HG03439 (cell line): ENCODE results near the gene PDCD1.
A peak's percentile ranks its signal among the peaks of the same experiment; 100 is the strongest.

ENCODE experiments used
- ATAC-seq: cut with Tn5 transposase; IDR thresholded peaks from one replicate; pipeline ENCODE4 v1.9.1; 2021; ENCODE audit warnings: mild to moderate bottlenecking, moderate library complexity; ENCODE audit not compliant: unreplicated experiment

The PDCD1 gene

DNA sequence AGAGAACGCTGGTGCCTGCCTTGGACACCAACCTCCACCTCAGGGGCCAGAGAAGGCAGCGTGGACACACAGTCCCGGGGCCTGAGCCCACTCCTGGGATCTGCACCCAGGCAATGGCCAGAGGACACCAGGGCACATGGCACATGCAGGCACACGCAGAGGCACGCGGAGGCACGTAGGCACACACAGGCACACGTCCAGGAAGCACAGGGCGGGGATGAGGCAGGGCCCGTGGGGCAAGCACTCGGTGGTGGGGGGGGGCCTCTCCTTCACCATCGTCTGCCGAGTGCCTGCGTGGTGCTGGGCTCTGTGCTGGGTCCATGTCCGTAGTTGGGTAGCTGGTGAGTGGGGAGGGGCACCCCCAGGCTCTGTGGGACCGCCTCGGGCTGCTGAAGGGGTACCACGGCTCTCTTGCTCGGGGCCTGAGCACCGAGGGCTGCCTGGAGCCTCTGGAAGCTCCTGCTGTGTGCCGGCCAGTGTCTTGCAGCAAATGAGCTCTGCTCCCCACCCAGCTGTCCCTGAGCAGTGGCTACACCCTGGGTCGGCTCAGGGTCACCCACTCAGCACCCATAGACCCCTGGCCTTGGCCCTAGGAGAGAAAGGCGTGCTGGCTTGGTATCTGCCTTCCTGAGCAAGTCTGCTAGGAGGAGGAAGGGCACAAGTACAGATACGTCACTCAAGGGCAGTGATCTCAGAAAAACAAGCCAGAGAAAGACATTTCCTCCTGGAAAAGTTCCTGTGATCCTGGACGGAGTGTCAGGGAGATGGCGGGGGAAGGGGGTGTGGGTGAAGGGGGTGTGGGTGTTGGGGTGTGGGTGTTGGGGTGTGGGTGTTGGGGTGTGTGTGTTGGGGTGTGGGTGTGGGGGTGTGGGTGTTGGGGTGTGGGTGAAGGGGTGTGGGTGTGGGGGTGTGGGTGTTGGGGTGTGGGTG lies 37.3 kb upstream of the PDCD1 start:
- ATAC-seq, result no peak

DNA sequence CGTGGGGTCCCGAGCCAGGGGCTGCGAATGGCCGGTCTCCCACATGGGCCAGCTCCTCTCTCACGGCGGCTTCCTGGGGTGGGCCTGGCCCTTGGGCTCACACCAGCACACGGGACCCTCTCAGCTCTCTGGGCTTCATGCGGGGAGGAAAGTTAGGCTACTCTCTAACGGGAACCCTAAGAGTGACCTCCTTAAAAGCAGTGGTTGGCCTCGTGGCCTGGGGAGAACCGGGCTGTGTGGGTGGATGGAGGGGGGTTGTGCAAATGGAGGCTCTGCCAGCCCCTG lies 36.7 kb upstream of the PDCD1 start:
- ATAC-seq, result no peak

DNA sequence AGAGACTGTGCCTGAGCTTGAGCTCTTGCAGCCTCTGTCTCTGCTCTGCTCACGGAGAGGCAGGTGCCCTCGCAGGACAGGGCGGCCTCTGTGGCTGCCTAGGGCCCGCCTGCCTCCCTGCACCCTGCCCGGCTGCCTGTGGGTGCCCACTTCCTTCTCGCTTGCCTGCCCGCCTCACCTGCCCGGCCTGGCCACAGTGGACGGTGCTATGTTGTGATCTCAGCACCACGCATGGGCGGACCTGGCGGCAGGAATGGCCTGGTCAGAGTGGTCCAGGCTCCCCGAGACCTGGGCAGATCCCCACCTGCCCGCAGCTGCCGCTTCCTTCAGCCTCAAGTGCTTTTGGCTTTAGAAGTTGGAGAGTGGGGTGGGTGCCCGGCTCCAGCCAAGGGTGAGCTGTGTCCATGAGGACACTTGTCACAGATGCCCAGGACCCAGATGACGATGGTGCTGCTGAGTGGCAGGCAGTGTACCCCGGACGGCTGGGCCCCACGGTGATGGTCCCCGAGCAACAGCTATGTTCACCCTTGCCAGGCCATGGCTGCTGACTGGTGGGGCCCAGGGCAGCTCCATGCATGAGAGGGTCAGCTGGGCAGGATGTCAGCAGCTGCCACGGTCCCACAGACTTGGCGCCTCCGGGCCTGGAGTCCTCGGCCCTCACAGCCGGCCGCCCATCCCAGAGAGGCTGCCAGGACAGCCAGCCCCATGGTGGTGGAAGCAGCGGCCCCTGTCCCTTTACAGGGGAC lies 36.2 kb upstream of the PDCD1 start:
- ATAC-seq, result no peak

DNA sequence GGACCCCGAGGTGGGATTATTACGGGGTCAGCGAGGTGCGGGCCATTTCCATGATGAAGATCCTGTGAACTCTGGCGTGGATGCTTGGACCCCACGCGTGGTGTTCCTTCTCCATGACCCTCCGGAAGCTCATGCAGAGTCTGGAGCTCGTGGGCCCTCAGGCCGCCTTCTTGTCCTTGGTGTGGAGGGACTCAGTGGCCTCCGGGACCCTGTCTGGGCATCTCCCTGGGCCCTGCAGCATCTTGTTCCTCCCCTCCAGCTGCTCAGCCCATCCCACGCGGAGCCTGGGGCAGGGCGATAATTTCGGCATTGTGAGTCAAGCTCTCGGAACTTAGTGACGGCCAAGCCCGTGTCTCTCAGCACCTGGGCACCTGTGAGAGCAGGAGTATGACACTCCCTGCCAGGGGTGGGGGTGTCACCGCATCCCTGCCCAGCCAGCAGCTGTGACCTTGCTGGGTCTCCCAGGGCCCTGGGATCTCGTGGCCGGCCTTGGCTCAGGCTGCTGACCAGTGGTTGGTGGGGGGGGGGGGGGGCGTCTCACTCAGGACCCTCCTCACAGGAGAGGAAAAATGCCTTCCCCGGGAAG lies 35.5 kb upstream of the PDCD1 start:
- no peak for ATAC-seq

DNA sequence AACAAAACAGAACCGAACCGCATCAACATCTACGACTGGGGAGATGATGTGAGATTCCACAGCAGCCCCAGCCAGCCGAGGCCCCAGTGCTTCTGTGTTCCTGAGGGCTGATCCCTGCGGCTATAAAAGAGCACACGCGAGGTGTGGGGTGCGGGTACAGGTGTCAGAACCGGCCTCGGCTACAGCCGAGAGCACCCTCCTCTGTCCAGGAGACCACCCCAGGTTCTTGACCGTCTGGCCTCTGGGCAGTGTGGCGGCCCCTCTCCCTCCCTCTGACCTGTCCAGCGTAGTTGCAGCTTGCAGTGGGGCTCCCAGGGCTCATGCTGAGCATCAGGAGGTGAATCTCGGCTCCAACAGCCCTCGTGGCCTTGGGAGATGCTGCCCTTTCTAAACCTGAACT lies 34.6 kb upstream of the PDCD1 start:
- ATAC-seq, result no peak

DNA sequence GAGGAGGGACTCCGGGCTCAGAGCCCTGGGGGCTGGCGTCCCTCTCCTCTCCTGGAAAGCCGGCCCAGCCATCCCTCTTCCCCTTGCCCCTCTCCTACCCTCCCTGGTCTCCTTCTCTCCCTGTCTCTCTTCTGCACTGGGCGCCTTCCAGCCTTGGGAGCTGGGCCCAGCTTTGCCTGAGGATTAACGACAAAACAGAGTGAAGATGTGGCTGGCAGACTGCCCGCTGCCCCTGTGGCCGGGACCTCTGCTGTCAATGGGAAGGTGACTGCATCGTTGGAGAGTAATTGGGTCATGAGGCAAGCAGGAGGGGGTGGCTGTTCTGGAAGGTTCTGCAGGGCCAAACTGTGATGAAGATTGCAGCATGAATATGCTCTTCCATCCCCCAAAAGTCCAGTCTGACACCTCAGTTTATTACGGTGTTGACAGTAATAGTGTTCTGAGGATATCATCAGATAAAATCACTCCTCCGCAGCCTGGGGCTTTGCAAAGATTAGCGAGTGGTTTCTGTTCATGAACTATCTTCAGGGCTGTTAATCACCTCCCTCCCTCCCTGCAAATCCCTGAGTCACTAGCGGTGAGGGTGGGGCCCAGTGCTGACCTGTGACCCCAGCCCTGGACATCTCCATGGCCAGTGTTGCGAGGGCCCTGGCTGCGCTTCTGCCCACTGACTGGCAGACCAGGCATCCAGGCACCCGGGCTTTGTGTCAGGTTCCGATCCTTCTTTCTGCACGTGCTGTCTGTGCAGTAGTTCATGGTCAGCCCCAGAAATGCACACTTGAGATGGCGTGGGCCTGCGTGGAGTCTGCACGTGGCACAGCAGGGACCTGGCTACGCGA lies 33.8 kb upstream of the PDCD1 start:
- ATAC-seq, result no peak

DNA sequence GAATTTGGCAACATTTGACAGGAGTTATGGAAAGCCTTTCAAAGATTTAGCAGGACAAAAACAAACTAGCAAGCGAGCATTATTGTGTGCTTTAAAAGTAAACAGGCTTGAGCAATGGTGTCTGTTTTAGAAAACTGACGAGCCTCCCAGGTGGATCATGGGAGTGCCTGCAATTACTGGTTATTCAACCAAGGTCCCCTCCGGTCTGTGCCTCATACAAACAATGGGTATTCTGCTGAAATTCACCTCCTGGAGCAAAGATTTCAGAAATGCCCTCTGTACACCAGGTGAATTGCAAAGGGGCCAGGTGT lies 33.2 kb upstream of the PDCD1 start:
- no peak for ATAC-seq

DNA sequence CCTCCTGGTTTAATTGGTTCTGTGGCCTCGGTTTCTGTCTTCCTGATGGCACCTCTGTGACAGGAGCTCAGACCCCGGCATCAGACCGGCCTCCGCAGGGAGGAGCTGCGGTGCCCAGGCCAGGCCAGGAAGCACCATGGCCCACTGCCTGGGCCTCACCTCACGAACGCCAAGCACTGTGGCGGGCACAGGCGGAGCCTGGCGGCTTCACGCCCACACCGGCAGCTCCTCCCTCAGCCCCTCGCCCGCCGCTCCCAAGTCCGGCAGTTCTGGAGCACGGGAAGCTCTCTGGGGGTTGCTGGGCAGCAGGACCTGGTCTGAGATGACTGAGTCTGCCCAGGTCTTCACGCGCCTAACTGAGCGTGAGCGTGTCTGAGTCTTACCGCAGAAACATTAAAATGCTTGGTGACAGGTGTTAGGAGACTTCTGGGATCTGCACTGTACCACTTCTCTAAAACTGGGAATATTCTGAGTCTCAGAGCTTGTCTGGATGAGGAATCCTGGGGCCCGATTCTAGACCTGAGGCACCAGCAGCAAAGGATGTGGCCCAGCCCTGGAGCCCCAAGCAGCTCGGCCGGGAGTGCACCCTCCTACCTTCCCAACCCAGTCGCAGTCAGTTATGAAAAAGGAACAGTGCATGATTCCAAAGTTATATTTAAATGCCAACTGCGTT lies 32.8 kb upstream of the PDCD1 start:
- no peak for ATAC-seq

DNA sequence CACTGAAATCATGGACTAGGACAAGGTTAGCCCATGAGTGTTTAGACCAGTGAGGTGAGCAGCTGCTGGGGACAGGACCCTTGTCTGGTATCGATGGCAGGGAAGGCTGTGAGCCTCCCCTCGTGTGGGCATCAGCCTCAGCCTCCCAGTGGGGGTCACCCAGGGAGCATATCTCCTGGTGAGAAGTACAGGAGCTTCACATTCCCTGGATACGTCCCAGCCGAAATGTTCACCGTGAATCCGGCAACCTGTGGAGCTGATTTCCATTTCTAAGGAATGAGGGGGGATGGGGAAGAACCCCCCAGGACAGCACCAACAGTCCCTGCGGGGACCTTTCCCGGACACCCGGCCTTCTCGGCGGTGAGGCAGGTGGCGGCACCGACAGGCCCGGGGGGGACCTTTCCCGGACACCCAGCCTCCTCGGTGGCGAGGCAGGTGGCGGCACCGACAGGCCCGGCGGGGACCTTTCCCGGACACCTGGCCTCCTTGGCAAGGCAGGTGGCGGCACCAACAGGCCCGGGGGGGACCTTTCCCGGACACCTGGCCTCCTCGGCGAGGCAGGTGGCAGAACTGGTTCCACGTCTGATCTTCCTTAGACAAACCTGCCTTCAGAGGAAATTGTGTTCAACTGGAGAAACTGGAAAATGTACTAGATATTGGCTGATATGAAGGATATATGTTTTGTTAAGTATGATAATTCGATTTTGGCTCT lies 32.0 kb upstream of the PDCD1 start:
- ATAC-seq, result no peak

DNA sequence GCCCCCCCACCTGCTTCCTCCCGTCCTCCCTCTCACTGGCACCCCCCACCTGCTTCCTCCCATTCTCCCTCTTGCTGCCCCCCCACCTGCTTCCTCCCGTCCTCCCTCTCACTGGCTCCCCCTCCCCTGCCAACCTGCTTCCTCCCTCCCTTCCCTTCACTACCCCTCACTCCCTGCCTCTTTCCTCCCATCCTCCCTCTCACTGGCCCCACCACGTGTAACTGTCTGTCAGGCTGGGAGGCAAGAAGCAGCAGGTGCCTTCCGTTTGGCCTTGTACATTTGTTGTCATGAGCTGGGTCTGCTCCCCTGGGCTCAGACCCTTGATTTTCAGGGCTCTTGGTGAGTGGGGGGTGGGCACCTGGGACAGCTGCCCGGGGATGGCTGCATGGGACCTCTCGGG lies 29.9 kb upstream of the PDCD1 start:
- no peak for ATAC-seq

DNA sequence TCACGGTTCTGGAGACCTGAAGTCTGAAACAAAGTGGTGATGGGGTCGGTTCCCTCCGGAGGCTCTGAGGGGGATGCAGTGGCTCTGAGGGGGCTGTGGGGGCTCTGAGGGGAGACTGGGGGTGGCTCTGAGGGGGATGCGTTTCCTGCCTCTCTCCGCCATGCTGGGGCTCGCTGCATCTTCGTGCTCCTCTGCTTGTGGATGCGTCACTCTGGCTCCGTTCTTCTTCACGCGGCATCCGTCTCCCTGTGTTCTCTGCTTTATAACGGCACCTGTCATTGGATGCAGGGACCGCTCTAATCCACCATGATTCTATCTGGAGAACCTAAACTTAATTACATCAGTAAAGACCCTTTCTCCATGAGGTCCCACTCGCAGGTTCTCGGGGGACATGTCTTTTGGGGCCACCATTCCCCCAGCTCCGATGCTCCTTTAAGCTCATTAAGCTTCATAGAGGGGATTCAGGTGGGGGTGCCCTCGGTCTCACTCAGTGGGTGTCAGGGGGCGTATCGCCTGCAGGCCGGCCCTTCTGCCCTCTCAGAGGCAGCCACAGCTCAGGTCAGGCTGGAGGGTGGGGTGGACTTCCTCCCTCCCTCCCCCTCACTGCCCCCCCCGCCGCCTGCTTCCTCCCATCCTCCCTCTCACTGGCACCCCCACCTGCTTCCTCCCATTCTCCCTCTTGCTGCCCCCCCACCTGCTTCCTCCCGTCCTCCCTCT lies 29.3 kb upstream of the PDCD1 start:
- no peak for ATAC-seq

DNA sequence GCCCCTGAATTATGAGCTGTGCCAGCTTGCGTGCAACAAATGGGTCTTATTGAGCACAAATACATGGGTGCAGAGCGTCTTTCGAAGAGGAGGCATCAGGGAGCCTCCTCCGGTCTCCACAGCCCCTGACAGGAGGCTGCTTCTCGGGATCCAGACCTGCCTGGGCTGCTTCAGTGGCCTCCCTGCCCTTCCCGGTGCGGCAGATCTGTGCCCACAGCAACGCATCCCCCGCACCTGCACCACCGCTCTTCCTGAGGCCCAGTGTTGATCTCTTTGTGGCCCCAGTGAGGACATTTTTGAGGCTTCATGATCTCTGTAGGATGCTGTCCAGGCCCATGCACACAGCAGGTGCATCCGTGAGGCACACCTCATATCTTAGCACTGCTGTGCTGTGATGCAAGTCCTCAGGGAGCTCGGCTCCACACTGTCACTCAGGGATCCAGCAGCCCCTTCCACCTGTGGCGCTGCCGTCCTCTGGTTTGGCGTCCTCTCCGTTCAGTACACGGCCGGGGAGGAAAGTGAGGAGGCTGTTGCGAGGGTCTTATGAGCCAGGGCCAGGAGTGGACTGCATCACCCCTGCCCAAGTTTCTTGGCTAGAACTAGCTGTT lies 28.2 kb upstream of the PDCD1 start:
- no peak for ATAC-seq

DNA sequence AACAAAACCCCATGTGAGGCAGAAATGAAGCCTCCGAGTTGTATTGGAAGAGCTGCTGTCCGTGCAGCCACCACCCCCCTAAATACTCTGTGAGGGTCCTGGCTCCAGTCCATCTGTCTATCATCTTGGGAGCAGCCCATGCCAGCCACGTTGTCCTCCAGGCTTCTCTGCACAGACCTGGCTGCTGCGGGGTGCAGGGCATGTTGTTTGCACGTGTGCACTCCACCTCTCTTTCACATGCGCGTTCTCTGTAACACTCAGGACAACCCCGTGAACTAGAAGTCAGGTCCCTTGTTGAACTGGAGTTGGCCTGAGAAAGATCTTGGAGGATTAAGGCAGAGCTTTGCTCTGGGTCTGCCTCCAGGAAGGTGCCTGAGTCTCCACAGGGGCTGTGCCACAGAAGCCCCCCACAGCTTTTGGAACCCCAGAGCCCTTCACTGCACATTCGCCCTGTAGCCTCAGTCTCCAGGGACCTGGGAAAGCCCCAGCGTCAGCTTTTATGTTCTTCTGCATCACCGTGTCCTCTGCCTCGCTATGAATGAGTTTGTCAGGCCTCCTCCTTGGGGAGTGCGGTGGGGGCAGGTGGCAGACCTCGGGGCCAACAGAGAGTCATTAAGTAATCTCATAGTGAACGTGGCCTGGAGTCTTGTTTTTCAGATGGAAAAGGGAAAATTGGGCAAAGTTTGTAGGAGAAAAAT lies 27.4 kb upstream of the PDCD1 start:
- ATAC-seq, result no peak

DNA sequence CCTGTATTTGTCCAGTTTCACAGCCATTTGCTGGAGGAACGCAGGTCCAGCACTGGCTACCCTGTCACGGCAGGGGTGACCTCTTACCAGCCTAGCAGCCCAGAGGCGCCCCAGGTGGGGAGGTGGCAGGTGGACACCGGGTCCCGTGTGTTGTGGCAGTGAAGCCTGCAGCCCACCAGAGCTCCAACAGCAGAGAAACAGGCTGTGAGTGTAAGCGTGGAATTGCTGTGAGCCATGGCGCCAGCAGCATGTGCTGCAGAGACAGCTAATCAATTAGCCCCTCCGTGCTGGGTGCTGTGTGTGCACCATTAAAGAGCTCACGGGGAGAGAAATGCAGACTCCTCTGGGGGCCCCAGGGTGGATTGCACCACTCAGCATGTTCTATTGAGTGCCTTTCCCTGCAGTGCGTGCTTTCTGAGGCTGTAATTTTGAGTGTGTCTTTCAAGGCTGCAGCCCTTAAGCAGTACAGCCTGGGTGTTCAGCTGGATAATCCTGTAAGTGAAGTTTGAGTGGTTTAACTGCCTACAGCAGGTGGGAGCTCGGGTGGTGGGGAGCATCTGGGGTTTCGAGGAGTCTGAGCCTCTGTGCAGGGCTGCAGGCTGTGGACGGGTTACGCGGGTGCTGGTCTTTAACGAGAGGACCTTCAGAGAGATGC lies 26.7 kb upstream of the PDCD1 start:
- ATAC-seq, result no peak

DNA sequence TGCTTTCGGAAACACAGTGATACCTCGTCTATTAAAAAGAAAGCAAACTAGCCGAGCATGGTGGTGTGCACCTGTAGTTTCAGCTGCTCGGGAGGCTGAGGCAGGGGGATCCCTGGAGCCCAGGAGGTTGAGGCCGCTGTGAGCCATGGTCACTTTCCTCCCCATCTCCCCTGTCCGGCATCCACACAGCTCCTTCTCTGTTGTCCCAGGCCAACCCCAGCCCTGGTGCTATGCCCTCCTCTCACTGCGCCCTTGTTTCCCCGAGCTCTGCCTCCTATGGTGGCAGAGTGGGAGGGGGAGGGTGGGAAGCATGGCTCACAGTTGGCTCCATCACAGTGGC lies 26.2 kb upstream of the PDCD1 start:
- ATAC-seq, result no peak

DNA sequence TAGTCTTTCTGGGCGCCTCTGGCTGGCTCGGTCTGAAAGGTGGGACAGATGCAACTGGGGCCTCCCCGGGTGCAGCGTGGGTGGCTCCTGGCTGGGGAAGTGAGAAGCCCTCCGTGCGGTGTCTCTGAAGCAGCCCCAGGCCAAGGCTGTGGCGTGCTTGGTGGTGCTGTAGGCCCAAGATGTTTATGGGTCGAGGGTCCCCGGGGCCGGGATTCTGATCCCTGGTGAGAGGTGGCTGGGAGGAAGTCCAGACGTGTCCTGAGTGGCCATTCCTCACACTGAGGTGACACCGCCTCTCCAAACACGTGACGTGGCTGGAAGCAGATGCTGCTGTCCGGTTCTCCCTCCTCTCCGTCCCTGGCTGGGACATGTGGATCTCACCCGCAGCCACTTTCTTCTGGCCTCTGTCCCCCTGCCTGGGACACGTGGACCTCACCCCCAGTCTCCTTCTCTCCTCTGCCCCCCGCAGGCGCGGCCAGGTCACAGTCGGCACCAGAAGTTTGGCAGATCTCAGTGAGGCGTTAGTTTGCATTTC lies 23.5 kb upstream of the PDCD1 start:
- peak; percentile 55 for ATAC-seq

DNA sequence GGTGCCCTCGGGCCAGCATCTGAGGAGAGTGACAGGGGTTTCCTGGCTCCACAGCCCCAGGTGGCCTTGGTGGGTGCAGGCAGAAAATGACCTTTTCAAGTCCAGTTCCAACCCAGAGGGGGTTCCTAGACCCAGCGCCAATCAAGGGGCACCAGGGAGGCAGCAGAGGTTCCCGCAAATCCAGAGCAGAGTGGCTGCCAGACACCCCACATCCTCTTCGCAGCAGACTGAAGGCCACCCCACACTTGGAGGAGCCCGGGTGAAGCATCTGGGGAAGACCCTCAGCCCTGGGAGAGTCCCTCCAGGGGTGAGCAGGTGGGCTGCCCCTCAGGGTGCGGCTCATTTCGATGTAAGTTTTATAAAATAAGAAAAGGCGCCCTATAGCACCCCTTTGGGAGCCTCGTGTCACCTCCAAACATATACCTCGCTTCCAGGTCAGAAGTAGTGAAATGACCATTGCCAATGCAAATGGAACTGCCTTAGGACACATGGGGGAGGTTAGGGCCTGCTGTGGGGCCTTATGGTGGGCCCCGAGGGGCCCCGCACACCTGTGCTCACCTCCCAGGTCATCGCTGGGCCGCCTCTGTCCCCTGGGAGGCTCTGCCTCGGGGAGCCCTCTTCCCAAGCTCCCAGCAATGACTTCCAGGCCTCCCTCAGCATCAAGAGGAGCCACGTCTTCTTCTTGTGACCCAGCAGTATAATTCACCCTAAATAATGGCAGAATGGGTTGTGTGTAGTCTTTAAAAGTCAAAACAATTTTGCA lies 21.8 kb upstream of the PDCD1 start:
- no peak for ATAC-seq
